ENCODE data around the gene ATP5MG.

DNA sequence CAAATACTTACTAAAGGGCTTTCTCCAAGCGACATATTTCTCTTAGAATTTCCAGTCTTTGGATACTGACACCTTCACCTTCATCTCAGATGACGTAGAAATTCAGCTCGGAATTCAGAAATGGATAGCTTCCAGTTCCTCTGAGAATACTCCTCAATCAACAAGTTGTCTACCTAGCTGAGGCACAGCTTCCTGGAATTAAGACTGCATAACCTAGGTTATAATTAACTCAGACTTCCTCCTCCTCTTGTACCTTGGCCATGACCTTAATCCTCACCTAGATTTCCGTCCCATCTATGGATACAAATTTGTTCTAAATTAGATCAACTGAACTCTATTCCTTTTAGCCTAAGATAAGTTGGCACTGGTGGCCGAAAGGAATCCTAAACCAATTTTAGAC lies 17.4 kb downstream of the ATP5MG start:
- TF ChIP-seq CTCF (IDR thresholded peaks at IDR 0.05; ENCODE audit: insufficient read depth, low read depth, low read length) (no peak), EZH2 (IDR thresholded peaks at IDR 0.05; ENCODE audit: insufficient read depth, low read length) (no peak)
